Posterior cingulate gyrus (tissue), 11 donors: ENCODE data around the gene CEBPZOS.
"Not testable (repeated sequence)": the region's sequence is repeated elsewhere in the genome, so short reads cannot be mapped to it uniquely, and the experiment has no call there.

Experiments used
- DNase-seq, 10 donors: peaks; one replicate each; pipeline versions ENCODE4 v3.0.0 to v3.0.0-alpha.2; 2020 to 2021; ENCODE audit warnings: mixed read lengths in 3 of 10
- intact Hi-C: fragments of 100-400 bp; cut with DNase I; formaldehyde crosslinking; loops from one replicate; pipeline ENCODE4 v1.15.1; 2023

Gene CEBPZOS

DNA sequence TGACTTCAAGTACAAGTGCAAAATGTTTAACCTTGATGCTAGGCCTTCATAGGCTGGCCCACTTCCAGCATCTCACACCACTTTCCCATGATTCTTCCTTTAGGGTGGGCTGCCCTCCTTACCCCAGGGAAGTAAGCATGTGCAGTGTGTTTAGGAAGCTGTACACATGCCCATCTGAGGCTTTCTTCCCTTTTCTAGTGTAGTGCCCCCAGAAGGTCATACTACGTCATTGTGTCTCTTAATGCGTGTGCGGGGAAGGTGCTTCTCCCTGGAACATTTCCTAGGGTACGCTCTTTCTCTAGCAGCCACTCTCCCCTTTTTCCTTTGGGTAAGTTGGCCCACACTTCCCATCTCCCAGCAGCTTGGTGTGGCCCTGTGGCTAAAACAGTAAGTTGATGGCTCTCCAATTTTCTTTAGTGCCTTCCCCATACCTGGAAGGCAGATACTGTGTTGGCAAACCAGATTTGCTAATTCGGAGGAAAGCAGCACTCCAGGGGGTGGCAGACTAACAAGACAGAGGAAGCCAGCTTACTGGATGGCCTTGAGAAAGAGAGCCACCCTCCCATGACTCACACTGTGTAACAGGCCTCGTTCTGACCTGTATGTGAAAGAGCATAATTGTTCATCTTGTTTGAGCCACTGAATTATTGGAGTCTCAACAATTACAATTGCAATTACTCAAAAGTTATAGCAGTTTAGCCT lies 6.7 kb upstream of the CEBPZOS start:
- DNase-seq, result no peak
- intact Hi-C loops, result loop anchor here (10.0 kb wide), 1 partner anchor 105 kb away; the partner anchor contains the start of genes GPATCH11 and HEATR5B

DNA sequence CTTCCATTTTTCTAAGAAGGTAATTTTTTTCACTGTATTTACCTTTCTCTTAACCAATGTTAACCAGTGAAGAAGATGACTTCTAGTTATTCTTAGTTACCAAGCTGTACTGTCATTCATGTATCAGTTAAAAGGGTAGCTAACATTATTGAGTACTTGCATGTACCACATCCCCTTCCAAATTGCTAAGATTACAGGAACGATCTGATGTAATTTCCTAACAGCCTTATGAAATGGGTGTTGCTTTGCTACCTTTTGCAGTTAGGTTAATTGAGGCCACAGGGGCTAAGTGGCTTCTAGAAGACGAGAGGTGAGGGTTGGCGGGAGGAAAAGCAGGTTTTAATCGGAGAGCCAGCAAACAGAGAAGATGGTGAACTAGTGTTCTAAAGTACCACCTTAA lies 6.0 kb upstream of the CEBPZOS start:
- intact Hi-C loops, result loop anchor here (10.0 kb wide), 1 partner anchor 105 kb away; the partner anchor contains the start of genes GPATCH11 and HEATR5B
- DNase-seq, result no peak

DNA sequence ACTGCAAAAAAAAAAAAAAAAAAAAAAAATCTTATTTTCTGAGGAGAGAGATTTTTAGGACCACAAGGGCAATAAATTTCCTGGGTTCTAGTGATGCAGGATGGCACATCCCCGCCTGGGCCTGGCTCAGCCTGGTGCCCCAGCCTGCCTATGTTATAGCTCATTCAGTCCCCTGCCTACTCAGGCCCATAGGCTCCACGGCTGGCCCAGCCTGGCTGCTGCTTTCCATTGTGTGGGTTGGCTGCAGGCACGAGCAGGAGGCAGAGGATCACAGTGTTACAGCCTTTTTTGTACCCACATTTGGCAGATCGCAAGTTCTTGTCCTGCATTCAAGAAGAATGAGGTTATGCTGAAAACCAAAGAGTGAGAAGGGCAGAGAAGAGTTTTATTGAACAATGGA lies 5.0 kb upstream of the CEBPZOS start:
- no peak for DNase-seq
- intact Hi-C loops, result loop anchor here (10.0 kb wide), 1 partner anchor 106 kb away; the partner anchor contains the start of genes GPATCH11 and HEATR5B

DNA sequence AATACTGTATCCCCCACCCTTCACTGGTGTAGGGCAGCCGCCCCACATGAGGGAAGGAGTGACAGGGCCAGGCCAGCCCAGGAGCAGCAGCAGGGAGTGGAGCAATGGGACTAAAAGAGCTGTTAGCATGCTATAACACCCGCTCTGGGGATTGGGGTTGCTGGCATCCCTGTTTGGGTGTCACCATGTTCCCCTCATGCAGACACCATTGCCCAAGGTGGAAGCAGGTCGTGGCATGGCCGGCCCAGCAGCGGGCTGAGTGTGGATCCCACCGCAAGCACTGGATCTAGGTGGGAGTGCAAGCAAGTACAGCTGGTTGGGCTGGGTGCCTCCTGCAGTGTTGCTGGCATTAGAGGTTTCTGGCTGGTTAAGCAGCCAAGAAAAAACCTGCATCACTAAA lies 4.5 kb upstream of the CEBPZOS start:
- no peak for DNase-seq
- intact Hi-C loops, result loop anchor here (10.0 kb wide), 1 partner anchor 107 kb away; the partner anchor contains the start of genes GPATCH11 and HEATR5B

DNA sequence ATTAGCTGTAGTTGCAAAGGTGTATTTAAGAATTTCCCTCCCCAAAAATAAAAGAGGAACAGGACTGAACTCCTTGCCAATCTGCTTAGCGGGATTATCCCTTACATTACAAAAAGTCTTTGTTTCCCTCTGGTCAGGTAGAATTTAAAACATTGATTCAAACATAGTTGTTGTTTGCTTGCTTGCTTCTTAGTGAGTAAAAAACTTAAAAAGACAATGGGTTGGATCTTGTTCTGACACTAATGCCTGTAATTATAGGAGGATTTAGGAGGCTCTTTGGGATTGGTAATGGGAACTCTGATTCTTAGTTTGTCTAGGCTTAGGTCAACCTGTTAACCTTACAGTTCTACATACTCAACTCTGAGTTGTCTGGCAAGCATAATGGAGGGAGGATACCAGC lies 3.7 kb upstream of the CEBPZOS start:
- DNase-seq, result no peak
- intact Hi-C loops, result loop anchor here (10.0 kb wide), 1 partner anchor 108 kb away; the partner anchor contains the start of genes GPATCH11 and HEATR5B

DNA sequence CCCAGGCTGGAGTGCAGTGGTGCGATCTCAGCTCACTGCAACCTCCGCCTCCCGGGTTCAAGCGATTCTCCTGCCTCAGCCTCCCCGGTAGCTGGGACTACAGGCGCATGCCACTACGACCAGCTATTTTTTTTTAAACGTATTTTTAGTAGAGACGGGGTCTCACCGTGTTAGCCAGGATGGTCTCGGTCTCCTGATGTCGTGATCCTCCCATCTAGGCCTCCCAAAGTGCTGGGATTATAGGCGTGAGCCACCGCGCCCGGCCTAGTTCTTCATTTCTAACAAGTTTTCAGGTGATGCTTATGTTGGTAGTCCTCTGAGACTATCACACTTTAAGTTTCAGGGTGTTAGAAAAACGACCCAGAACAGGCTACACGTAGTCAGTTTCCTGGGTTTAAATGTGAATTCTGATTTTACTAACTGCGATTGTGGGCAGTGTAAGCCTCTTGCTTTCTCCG lies 405 bp upstream of the CEBPZOS start:
- not testable (repeated sequence) for DNase-seq
- intact Hi-C loops, result loop anchor here (2.0 to 10.0 kb wide), 2 partner anchors 35 to 111 kb away; partner anchors contain the start of genes CEBPZ, GPATCH11, HEATR5B and NDUFAF7

DNA sequence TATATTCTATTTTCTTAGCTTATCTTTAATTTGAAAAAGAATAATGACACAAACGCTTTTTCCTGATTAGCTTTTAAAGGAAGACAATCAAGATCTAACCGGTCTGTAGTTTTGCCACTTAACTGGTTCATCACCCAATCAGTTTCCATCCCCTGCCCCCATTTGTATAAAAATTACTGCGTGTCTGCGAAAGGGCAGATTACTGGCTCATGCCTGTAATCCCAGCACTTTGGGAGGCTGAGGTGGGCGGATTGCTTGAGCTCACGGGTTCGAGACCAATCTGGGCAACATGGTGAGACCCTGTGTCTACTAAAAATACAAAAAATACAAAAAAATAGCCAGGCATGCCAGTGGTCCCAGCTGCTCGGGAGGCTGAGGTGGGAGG lies 2.4 kb downstream of the CEBPZOS start:
- no peak for DNase-seq
- intact Hi-C loops, result loop anchor here (10.0 kb wide), 1 partner anchor 114 kb away; the partner anchor contains the start of genes GPATCH11 and HEATR5B

DNA sequence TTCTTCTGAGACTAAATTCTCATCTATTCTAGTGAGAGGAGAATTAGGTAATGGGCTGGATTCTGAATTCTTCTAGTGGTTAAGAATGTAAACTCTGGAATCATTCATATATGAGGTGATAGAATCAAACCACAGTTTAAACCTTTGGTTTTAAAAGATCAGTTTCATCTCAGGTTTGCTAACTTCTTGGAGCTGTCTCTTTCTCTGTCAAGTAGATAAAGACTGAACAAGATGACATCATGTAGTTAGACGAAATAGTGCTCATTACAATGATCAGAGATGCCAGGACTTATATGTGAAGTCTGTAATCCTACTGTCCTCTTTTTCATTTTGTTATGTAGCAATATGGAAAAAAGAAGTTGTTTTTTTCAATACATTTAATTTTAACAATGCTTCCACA lies 4.9 kb downstream of the CEBPZOS start:
- intact Hi-C loops, result no loop called here
- no peak for DNase-seq

DNA sequence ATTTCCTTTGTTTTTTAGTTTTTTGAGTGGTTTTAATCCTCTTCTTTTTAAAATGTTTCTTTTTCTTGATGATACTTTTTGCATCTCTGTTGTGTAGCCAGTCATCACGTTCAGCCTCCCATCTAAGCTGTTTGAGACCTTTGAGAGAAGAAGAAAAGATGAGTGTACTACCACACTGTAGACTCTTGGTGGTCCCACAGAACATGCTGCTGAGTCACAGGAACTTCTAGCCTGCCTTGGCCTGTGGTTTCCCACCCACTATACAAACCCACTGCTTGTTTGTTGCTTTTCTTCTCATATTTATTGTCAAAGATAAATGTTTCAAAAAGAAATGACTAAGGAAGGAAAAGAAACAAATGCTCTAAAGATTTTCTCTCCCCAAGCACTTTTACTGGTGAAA lies 5.5 kb downstream of the CEBPZOS start:
- no peak for DNase-seq
- intact Hi-C loops, result no loop called here

DNA sequence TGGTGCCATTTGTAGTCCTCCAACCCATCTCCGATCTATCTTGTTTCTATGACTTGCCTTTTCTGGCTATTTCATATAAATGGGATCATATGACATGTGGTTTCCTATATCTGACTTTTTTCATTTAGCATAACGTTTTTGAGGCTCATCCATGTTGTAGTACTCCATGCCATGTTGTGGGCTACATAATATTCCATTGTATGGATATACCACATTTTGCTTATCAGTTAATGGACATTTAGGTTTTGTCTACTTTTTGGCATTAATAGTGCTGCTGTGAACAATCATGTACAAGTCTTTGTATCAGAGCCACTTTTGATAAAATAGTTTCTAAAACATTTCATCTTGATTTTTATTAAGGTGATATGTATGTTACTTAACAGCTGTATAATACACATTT lies 7.4 kb downstream of the CEBPZOS start:
- DNase-seq, result no peak
- intact Hi-C loops, result no loop called here

DNA sequence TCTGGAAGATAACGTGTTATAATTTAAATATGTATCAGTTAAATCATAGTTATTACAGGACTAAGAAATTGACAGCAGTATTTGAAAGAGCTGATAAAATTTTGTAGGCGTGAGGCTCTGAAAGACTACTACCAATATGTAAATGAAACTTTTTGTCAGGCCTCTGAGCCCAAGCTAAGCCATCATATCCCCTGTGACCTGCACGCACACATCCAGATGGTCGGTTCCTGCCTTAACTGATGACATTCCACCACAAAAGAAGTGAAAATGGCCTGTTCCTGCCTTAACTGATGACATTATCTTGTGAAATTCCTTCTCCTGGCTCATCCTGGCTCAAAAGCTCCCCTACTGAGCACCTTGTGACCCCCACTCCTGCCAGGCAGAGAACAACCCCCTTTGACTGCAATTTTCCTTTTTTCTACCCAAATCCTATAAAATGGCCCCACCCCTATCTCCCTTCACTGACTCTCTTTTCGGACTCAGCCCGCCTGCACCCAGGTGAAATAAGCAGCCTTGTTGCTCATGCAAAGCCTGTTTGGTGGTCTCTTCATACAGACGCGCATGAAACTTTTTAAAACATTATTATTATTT lies 8.9 kb downstream of the CEBPZOS start:
- intact Hi-C loops, DNase-seq: not testable (repeated sequence)

DNA sequence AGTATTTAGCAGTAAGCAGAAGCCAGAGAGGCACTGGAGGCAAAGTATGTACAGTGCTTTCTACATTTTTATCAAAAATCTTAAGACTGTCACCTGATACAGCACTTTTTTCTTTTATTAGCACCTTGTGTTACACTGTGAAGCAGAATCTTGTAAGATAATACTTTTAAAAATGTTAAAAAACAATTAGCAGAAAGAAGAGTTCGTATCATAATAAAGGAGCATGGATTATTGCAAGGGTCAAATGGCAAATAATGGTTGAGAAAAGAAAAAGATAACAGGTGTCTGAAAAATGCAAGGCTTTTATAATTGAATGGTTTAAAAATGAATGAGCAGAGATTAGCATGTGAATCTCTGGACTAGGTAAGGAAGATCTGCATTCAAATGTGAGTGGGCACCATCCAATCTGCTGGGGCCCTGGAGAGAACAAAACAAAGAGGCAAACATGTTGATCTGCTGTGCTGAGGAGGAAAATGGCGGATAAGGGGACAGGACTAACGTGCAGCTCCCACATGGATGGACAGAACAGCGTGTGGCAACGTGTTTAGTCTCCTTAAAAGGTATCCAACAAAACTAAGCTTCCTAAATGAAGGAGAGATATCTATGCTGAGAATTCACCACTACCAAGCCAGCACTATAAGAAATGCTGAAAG lies 9.5 kb downstream of the CEBPZOS start:
- intact Hi-C loops, result no loop called here
- DNase-seq, result no peak

DNA sequence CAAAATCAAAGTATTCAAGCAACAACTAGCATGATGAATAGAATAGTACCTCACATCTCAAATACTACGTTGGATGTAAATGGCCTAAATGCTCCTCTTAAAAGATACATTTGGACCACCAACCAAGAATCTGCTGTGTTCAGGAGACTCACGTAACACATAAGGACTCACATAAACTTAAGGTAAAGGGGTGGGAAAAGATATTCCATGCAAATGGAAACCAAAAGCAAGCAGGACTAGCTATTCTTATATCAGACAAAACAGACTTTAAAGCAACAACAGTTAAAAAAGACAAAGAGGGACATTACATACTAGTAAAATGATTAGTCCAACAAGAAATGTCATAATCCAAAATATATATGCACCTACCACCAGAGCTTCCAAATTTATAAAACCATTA lies 10.5 kb downstream of the CEBPZOS start:
- DNase-seq, intact Hi-C loops: not testable (repeated sequence)

DNA sequence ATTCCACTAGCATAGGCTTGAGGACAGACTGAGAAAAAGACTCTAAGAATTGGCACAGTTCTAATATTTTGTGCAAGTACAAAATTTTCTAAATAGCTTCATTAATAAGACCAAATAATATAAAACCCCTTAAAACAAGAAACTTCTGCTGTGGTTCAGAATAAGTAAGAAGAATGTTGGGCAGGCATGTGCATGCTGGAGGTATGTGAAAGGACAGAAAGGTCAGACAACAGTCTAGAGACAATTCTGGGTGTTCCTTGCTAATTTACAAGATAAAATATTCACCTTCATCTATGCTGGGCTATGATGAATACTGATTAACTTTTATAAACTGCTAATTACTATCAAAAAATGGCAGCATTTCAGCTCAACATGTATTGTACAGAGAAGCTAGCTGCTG lies 14.9 kb downstream of the CEBPZOS start:
- intact Hi-C loops, result no loop called here
- no peak for DNase-seq

DNA sequence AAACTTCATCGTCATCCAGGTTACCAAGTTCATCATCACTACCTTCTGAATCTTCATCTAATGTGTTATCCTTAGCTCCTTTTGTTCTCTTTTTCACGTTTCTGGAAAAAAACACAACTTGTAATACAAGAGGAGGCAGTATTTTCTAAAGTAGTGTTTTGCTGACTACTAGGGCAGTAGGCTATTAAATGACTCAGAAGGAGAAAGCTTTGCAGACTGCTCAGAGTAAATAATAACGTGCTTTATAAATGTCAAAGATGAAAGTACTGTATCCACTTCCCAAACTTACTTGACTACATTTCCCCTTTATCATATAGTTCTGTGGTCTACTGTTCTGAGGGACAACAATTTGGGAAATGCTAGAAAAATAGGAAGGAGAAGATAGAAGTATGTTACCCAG lies 15.6 kb downstream of the CEBPZOS start:
- no peak for DNase-seq
- intact Hi-C loops, result no loop called here

DNA sequence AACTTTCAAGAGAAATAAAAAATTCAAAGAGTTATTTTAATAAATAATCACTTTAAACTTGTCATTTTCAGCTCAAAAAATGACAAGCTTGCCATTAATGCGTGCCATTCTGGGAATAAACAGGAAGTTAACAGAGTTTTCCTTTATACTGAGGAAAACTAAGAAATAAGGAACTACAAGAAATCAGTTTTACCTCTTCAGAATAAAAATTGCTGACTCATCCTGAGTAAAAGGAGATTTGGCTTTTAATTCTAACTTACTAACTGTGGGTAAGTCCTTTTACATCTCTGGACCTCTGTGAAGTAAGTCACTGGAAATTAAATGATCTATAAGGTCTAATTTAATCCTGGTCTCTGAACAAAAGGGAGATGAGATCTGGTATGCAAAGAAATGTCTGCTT lies 19.0 kb downstream of the CEBPZOS start:
- DNase-seq, result no peak
- intact Hi-C loops, result no loop called here

DNA sequence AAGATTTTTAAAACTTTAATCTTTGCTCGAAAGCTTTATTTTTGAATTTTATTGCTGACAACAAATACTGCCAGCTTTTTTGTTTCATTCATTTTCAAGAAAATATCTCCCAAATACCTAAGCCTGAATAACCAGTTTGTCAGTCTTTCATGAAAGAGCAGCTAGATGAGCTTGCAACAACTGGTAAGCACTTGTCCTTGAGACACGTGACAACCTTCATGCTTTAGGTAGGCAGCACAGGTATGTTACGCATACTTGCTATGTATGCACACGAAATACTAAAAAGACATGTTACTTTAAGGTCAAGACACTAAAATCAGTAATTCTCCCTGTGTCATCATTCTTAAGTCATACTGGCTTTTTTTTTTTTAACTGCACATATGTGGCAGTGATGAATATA lies 22.8 kb downstream of the CEBPZOS start:
- intact Hi-C loops, result no loop called here
- DNase-seq, result no peak

DNA sequence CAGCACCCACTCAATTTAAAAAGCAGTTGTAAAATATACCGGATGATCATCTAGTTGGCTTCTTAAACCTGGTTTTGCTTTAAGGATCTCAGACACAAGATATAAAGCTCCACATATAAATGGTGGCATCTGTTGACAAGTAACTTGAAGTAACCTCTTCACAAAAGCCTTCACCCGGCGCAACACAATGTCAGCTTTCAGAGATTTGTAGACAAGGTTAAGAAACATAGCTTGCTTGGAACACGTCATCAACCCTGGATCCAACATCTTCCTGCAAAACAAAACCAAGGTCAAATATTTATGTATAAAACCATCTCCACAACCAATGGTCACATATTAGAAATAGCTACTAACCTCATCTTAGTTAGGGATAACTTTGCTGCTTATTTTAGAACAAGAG lies 26.8 kb downstream of the CEBPZOS start:
- DNase-seq, result no peak
- intact Hi-C loops, result no loop called here

DNA sequence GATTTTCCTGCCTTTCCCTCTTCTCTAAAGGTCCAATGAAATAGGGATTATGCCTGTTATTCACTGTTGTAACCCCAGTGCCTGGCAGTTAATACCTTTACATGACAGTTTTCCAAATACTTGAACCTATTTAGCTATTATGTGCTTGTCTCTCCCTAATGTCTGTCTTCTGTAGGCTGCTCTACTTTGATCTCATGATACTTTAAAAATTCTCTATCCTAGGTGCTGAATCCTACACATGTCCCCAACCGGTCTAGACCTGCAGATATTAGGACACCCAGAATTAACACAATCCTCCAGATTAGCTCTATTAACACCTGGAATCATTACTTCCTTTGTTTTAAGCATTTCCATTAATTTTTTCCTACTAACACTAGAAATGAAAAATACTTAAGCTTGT lies 27.8 kb downstream of the CEBPZOS start:
- DNase-seq, result no peak
- intact Hi-C loops, result no loop called here

DNA sequence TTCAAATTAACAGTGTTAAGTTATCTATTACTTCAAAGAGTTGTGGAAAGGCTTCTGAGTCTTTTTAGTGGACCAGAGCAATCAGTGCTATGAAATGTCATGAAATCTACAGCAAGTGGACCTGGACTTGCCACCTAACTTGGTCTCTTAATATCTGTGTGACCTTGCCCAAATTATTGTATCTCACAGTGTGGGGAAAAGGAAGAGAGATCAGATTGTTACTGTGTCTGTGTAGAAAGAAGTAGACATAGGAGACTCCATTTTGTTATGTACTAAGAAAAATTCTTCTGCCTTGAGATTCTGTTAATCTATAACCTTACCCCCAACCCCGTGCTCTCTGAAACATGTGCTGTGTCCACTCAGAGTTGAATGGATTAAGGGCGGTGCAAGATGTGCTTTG lies 28.8 kb downstream of the CEBPZOS start:
- DNase-seq, intact Hi-C loops: not testable (repeated sequence)

DNA sequence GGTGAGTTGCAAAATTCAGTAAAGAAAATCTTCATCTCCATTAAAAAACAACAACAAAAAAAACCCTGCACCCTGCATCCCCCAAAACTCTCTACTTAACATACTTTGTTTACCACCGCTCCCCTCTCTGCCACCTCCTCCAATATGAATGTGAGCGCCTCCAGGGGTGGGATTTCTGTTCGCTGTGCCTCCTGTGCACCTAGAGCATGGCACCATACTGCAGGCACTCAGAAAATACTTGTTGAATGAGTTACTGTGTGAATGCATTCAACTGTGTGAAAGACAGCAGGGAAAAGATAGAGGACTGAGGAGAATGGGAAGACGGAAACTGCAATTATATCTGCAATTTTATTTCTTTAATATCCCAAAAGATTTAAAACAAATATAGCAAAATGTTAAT lies 30.6 kb downstream of the CEBPZOS start:
- intact Hi-C loops, result no loop called here
- DNase-seq, result no peak
